B cell (primary cell): ENCODE measurements around the gene VAV2. TPM values are rescaled to one million over a fixed set of nuclear protein-coding genes. Genes with fewer than 3 reads are reported as not detected.

Experiments used
- ATAC-seq: fragments of 200-7000 bp; cut with Tn5 transposase; one replicate; pipeline ENCODE4 v1.10.0; 2021; ENCODE audit warnings: low read depth, mild to moderate bottlenecking, moderate number of reproducible peaks, moderate library complexity
- CTCF ChIA-PET: fragments of 350-600 bp; sonication (Branson Sonifier 250); formaldehyde crosslinking; loops from one replicate; lab custom pipeline; 2021; ENCODE audit warnings: antibody characterized with exemption, inconsistent platforms; lab: Charles Lee
- POLR2A ChIA-PET: fragments of 350-600 bp; sonication (Branson Sonifier 250); formaldehyde crosslinking; loops from one replicate; lab custom pipeline; 2021; ENCODE audit warnings: antibody characterized with exemption; lab: Charles Lee
- DNase-seq: peaks from one replicate; pipeline ENCODE4 v3.0.0; 2013
- H2AFZ ChIP-seq: 2 replicates; pipeline ENCODE4 v1.6.1; 2012; ENCODE audit warnings: mild to moderate bottlenecking, low read depth, low read length; ENCODE audit not compliant: insufficient read depth, poor library complexity, severe bottlenecking
- H3K27ac ChIP-seq, 2 donors: 1 replicate in 1 of 2; 2 replicates in 1 of 2; pipeline ENCODE4 v1.5.1; 2012 to 2013; ENCODE audit warnings: low read length in 2 of 2, mild to moderate bottlenecking in 2 of 2, moderate library complexity in 1 of 2
- H3K27me3 ChIP-seq, 4 experiments: fragments of 200-600 bp in 1 of 4; sonication (generic) in 1 of 4; replicated peaks in 1 of 4; 1 replicate in 2 of 4; 2 replicates in 2 of 4; pipeline versions ENCODE4 v1.6.1 to v1.7.0; 2013 to 2016; ENCODE audit warnings: low read length in 3 of 4, mild to moderate bottlenecking in 2 of 4, mixed read lengths in 1 of 4, moderate library complexity in 1 of 4; ENCODE audit not compliant: insufficient read depth in 4 of 4, control insufficient read depth in 3 of 4; ENCODE audit errors: control extremely low read depth in 1 of 4
- H3K36me3 ChIP-seq, 2 experiments: replicated peaks in 1 of 2; 1 replicate in 1 of 2; 2 replicates in 1 of 2; pipeline versions ENCODE4 v1.6.1 to v1.7.1; 2013; ENCODE audit warnings: low read length in 1 of 2; ENCODE audit not compliant: insufficient read depth in 2 of 2, control insufficient read depth in 1 of 2; ENCODE audit errors: control extremely low read depth in 1 of 2, extremely low read depth in 1 of 2
- H3K4me1 ChIP-seq, 2 donors: fragments of 200-600 bp in 1 of 2; sonication (generic) in 1 of 2; 1 replicate in 1 of 2; 2 replicates in 1 of 2; pipeline versions ENCODE4 v1.5.1 to v1.6.1; 2013 to 2017; ENCODE audit warnings: low read length in 2 of 2; ENCODE audit not compliant: control insufficient read depth in 2 of 2, insufficient read depth in 2 of 2
- H3K4me2 ChIP-seq: replicated peaks from 2 replicates; pipeline ENCODE3; 2012; ENCODE audit warnings: mild to moderate bottlenecking, low read depth, low read length; ENCODE audit not compliant: poor library complexity, severe bottlenecking
- H3K4me3 ChIP-seq, 5 experiments: fragments of 200-600 bp in 1 of 5; sonication (generic) in 1 of 5; 1 replicate in 3 of 5; 2 replicates in 2 of 5; pipeline versions ENCODE4 v1.5.1 to v1.7.0; 2011 to 2016; ENCODE audit warnings: low read length in 4 of 5, mild to moderate bottlenecking in 4 of 5, low read depth in 2 of 5, control low read depth in 1 of 5, moderate library complexity in 1 of 5; ENCODE audit not compliant: insufficient read depth in 1 of 5; ENCODE audit errors: control extremely low read depth in 1 of 5, extremely low read depth in 1 of 5
- H3K79me2 ChIP-seq: fragments of 200-600 bp; sonication (generic); one replicate; pipeline ENCODE4 v1.6.0; 2016; ENCODE audit warnings: low read length; ENCODE audit not compliant: control insufficient read depth, insufficient read depth
- H3K9ac ChIP-seq: fragments of 200-600 bp; sonication (generic); 2 replicates; pipeline ENCODE4 v1.6.1; 2017; ENCODE audit warnings: mild to moderate bottlenecking, low read length, moderate library complexity
- H3K9me3 ChIP-seq, 3 donors: one replicate each; pipeline versions ENCODE4 v1.6.1 to v1.7.1; 2013; ENCODE audit warnings: low read length in 2 of 3; ENCODE audit not compliant: control insufficient read depth in 2 of 3, insufficient read depth in 1 of 3; ENCODE audit errors: control extremely low read depth in 1 of 3
- H4K20me1 ChIP-seq: 2 replicates; pipeline ENCODE4 v1.6.0; 2012; ENCODE audit warnings: mild to moderate bottlenecking, low read length; ENCODE audit not compliant: insufficient read depth, control insufficient read depth, poor library complexity, severe bottlenecking
- H3K27ac Mint-ChIP-seq: one replicate; pipeline ENCODE4 v1.8.0; 2021; ENCODE audit warnings: mixed read lengths
- H3K27me3 Mint-ChIP-seq: one replicate; pipeline ENCODE4 v1.8.0; 2021; ENCODE audit warnings: mixed read lengths
- H3K4me1 Mint-ChIP-seq: one replicate; pipeline ENCODE4 v1.8.0; 2021; ENCODE audit warnings: mixed read lengths
- H3K4me3 Mint-ChIP-seq: one replicate; pipeline ENCODE4 v1.8.0; 2021; ENCODE audit warnings: mixed read lengths
- H3K9me3 Mint-ChIP-seq: one replicate; pipeline ENCODE4 v1.8.0; 2022; ENCODE audit warnings: mixed read lengths; ENCODE audit not compliant: insufficient read depth
- EZH2 ChIP-seq: IDR thresholded peaks from 2 replicates; pipeline ENCODE4 v1.6.1; 2012; ENCODE audit warnings: borderline replicate concordance, low read depth, mild to moderate bottlenecking, moderate library complexity, low read length; ENCODE audit not compliant: insufficient read depth, poor library complexity, severe bottlenecking
- WGBS: methylation state at CpG from one replicate; pipeline ENCODE4 v1.1.5; 2013; ENCODE audit warnings: missing lambda C conversion rate; ENCODE audit not compliant: insufficient coverage; 5-methylcytosine and 5-hydroxymethylcytosine counted together
- intact Hi-C: fragments of 100-400 bp; cut with micrococcal nuclease; formaldehyde crosslinking; loops from one replicate; pipeline ENCODE4 v1.10.0; 2022
- polyA plus RNA-seq: library from polyadenylated mRNA; depleted of rRNA; stranded (reverse); fragments of >200 nt; gene quantifications from 2 replicates; pipeline ENCODE4 v1.2.3, GENCODE V29; 2012
- total RNA-seq, 2 donors: library from RNA; stranded (reverse); fragments of 120-200 nt in 1 of 2; gene quantifications; 1 replicate in 1 of 2; 2 replicates in 1 of 2; pipeline versions ENCODE4 v1.2.3 to v1.2.4, GENCODE V29; 2013 to 2022
- TF ChIP-seq, protein P1 (sequence below): fragments of 200-600 bp; IDR thresholded peaks from one replicate; pipeline ENCODE4 v1.8.0; 2022; ENCODE audit warnings: antibody characterized with exemption, mild to moderate bottlenecking

VAV2 gene
- total and polyA plus RNA-seq, 2 donors (not counting 1 experiment from before 2014, with no cell fraction given), result 34.4 to 128 TPM

DNA sequence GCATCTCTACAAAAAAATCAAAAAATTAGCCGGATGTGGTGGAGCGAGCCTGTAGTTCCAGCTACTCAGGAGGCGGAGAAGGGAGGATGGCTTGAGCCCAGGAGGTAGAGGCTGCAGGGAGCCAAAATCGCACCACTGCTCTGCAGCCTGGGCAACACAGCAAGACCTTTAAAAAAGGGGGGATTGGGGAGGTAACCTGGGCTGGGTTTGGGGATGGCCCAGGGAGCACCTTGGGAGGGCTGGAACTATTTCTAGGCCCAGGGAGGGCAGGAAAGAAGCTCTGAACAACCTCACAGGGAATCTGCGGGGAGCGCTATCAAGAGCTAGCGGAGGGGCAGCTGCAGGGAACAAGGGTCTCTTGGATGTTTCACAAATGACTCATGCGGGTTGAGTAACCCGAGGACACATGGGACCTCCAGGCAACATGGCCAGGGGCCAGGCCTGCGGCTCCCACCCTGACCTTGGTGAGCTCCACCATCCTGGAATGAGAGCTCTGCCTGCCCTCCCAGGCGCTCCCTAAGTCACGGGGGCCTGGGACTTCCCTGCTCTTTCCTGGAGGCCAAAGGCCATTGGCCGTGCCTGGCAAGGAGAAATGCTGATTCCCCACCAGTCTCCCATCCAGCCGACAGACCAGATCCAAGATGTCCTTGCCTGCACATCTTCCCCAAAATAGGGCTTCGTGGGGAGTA is 277.4 kb downstream of the VAV2 start:
- WGBS, result 92% methylated on average over 13 of the region's 15 CpGs
- POLR2A ChIA-PET, result no interaction called here
- Histone ChIP-seq H3K36me3 (no peaks in the 10 kb centered on the region), H4K20me1 (no peaks in the 10 kb centered on the region), H3K4me3 (no peak overlapping the region), H3K9me3 (peaks cover 0 to 2% (median 0%) of the 10 kb centered on the region in 3 donors), H2AFZ (no peak overlapping the region), H3K79me2 (no peaks in the 10 kb centered on the region), H3K4me2 (no peak overlapping the region), H3K27me3 (peaks cover 0 to 18% (median 0%) of the 10 kb centered on the region in 4 experiments), H3K4me1 (peaks cover 0 to 9% of the 10 kb centered on the region in 2 donors), H3K27ac (no peak overlapping the region), H3K9ac (no peak overlapping the region)
- intact Hi-C loops, result no loop called here
- ATAC-seq, result no peak
- Mint-ChIP-seq H3K9me3 (no peaks in the 10 kb centered on the region), H3K4me3 (no peak overlapping the region), H3K4me1 (peaks cover 8% of the 10 kb centered on the region), H3K27me3 (peaks cover 32% of the 10 kb centered on the region), H3K27ac (no peak overlapping the region)
- no peak for DNase-seq
- CTCF ChIA-PET, result interaction anchor here (1.6 kb wide), 1 partner anchor 28 kb away, joined by 4 read pairs; no protein-coding TSS in a partner anchor
- TF ChIP-seq, protein P1, sequence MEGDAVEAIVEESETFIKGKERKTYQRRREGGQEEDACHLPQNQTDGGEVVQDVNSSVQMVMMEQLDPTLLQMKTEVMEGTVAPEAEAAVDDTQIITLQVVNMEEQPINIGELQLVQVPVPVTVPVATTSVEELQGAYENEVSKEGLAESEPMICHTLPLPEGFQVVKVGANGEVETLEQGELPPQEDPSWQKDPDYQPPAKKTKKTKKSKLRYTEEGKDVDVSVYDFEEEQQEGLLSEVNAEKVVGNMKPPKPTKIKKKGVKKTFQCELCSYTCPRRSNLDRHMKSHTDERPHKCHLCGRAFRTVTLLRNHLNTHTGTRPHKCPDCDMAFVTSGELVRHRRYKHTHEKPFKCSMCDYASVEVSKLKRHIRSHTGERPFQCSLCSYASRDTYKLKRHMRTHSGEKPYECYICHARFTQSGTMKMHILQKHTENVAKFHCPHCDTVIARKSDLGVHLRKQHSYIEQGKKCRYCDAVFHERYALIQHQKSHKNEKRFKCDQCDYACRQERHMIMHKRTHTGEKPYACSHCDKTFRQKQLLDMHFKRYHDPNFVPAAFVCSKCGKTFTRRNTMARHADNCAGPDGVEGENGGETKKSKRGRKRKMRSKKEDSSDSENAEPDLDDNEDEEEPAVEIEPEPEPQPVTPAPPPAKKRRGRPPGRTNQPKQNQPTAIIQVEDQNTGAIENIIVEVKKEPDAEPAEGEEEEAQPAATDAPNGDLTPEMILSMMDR, result no peak
- TF ChIP-seq EZH2, result no peak

DNA sequence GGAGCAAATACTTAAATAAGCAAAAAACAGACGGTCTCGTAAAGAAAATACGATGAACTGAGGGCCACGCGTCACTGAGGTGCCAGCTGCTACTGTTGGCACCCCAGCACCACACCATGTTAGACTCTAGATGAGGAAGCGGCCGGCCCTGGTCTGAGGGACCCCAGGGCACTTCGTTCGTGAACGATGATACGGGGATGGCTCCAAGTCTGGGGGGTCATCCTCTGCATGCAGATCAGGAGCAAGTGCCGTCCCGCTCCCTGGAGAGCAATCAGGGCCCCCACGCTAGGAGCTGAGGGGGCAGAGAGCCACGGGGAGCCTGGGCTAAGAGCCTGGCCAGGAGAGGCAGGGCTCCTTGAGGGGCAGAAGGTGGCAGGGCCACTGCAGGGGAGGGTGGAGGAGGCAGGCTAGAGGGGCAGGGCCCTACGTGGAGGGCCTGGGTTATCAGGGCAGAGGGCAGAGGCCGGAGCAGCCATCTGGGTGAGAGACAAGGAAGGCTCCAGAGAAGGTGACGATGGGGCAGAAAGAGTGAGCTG is 278.1 kb downstream of the VAV2 start:
- no peak overlapping the region for H3K27ac Mint-ChIP-seq

More for the DNA sequence above, 278.1 kb downstream of the VAV2 start:
- Histone ChIP-seq H3K4me2 (no peak overlapping the region), H3K79me2 (no peaks in the 10 kb centered on the region), H3K27ac (no peak overlapping the region), H2AFZ (no peak overlapping the region), H3K4me1 (peaks cover 0 to 16% of the 10 kb centered on the region in 2 donors), H3K9me3 (no peaks in the 10 kb centered on the region), H3K9ac (no peak overlapping the region), H4K20me1 (no peaks in the 10 kb centered on the region), H3K27me3 (peaks cover 0 to 18% (median 0%) of the 10 kb centered on the region in 4 experiments), H3K4me3 (no peak overlapping the region), H3K36me3 (no peaks in the 10 kb centered on the region)
- Mint-ChIP-seq H3K9me3 (no peaks in the 10 kb centered on the region), H3K27me3 (peaks cover 28% of the 10 kb centered on the region), H3K4me3 (no peak overlapping the region), H3K4me1 (peaks cover 15% of the 10 kb centered on the region)
- no peak for DNase-seq
- intact Hi-C loops, result no loop called here
- POLR2A ChIA-PET, result no interaction called here
- ATAC-seq, result no peak
- CTCF ChIA-PET, result interaction anchor here (1.6 kb wide), 1 partner anchor 29 kb away, joined by 4 read pairs; no protein-coding TSS in a partner anchor
- TF ChIP-seq EZH2, result no peak
- TF ChIP-seq, protein P1, result no peak
- WGBS, result 91% methylated on average over 18 of the region's 18 CpGs
